Activated CD4-positive, alpha-beta memory T cell treated with anti-CD3 and anti-CD28 coated beads, Interleukin-2, amount 10 ng/mL, durations not matched to agents 7 days and 5 days (primary cell): ENCODE results near the gene PRAMEF5. TPM values are rescaled to one million over a fixed set of nuclear protein-coding genes. Genes with fewer than 3 reads are reported as not detected.
"Not testable (repeated sequence)": the region's sequence is repeated elsewhere in the genome, so short reads cannot be mapped to it uniquely, and the experiment has no call there.

ENCODE experiments used
- CTCF ChIA-PET: fragments of 350-600 bp; sonication (Branson Sonifier 250); formaldehyde crosslinking; loops from one replicate; lab custom pipeline; 2021; ENCODE audit warnings: antibody characterized with exemption, inconsistent platforms; lab: Charles Lee
- POLR2A ChIA-PET: fragments of 350-600 bp; sonication (Branson Sonifier 250); formaldehyde crosslinking; loops from one replicate; lab custom pipeline; 2021; ENCODE audit warnings: antibody characterized with exemption; lab: Charles Lee
- DNase-seq: peaks from one replicate; pipeline ENCODE4 v3.0.0-alpha.2; 2020
- H3K27ac Mint-ChIP-seq: one replicate; pipeline ENCODE4 v1.8.0; 2021; ENCODE audit warnings: mild to moderate bottlenecking, mixed read lengths
- H3K27me3 Mint-ChIP-seq: one replicate; pipeline ENCODE4 v1.8.0; 2021; ENCODE audit warnings: mixed read lengths
- H3K36me3 Mint-ChIP-seq: one replicate; pipeline ENCODE4 v1.8.0; 2021; ENCODE audit warnings: low read depth, mixed read lengths
- H3K4me1 Mint-ChIP-seq: one replicate; pipeline ENCODE4 v1.8.0; 2021; ENCODE audit warnings: mixed read lengths
- H3K4me3 Mint-ChIP-seq: one replicate; pipeline ENCODE4 v1.8.0; 2021; ENCODE audit warnings: mild to moderate bottlenecking, mixed read lengths
- H3K9me3 Mint-ChIP-seq: one replicate; pipeline ENCODE4 v1.8.0; 2021; ENCODE audit warnings: mixed read lengths
- total RNA-seq, 2 experiments: library from RNA; stranded (reverse); gene quantifications; one replicate each; pipeline ENCODE4 v1.2.3, GENCODE V29; 2021

Gene PRAMEF5
- total RNA-seq, 2 experiments from 2014 or later, result not detected

GRCh38 chr1:13234057-13234456 is 19.9 kb upstream of the PRAMEF5 start:
- H3K27ac Mint-ChIP-seq, H3K4me1 Mint-ChIP-seq, POLR2A ChIA-PET, H3K4me3 Mint-ChIP-seq, DNase-seq, CTCF ChIA-PET, H3K27me3 Mint-ChIP-seq, H3K9me3 Mint-ChIP-seq, H3K36me3 Mint-ChIP-seq: not testable (repeated sequence)

GRCh38 chr1:13237572-13237971 is 16.4 kb upstream of the PRAMEF5 start:
- CTCF ChIA-PET, DNase-seq, H3K9me3 Mint-ChIP-seq, H3K27me3 Mint-ChIP-seq, POLR2A ChIA-PET, H3K36me3 Mint-ChIP-seq, H3K4me1 Mint-ChIP-seq, H3K27ac Mint-ChIP-seq, H3K4me3 Mint-ChIP-seq: not testable (repeated sequence)

- H3K4me3 Mint-ChIP-seq, H3K27me3 Mint-ChIP-seq, H3K9me3 Mint-ChIP-seq, H3K36me3 Mint-ChIP-seq, H3K27ac Mint-ChIP-seq, DNase-seq, CTCF ChIA-PET, H3K4me1 Mint-ChIP-seq, POLR2A ChIA-PET: not testable (repeated sequence)
Measured at GRCh38 chr1:13239633-13240032, 14.4 kb upstream of the PRAMEF5 start.

GRCh38 chr1:13243536-13244263 is 10.3 kb upstream of the PRAMEF5 start:
- H3K4me3 Mint-ChIP-seq, H3K27me3 Mint-ChIP-seq, H3K9me3 Mint-ChIP-seq, CTCF ChIA-PET, DNase-seq, POLR2A ChIA-PET, H3K4me1 Mint-ChIP-seq, H3K27ac Mint-ChIP-seq, H3K36me3 Mint-ChIP-seq: not testable (repeated sequence)

- H3K27ac Mint-ChIP-seq, DNase-seq, H3K36me3 Mint-ChIP-seq, CTCF ChIA-PET, H3K4me3 Mint-ChIP-seq, H3K9me3 Mint-ChIP-seq, H3K4me1 Mint-ChIP-seq, H3K27me3 Mint-ChIP-seq, POLR2A ChIA-PET: not testable (repeated sequence)
Measured at GRCh38 chr1:13245841-13246553, 8.0 kb upstream of the PRAMEF5 start.

- H3K4me3 Mint-ChIP-seq, H3K27ac Mint-ChIP-seq, POLR2A ChIA-PET, DNase-seq, CTCF ChIA-PET, H3K9me3 Mint-ChIP-seq, H3K36me3 Mint-ChIP-seq, H3K4me1 Mint-ChIP-seq, H3K27me3 Mint-ChIP-seq: not testable (repeated sequence)
Measured at GRCh38 chr1:13246554-13246871, 7.5 kb upstream of the PRAMEF5 start.

GRCh38 chr1:13247122-13247521 is 6.9 kb upstream of the PRAMEF5 start:
- H3K27me3 Mint-ChIP-seq, H3K9me3 Mint-ChIP-seq, DNase-seq, H3K36me3 Mint-ChIP-seq, H3K4me3 Mint-ChIP-seq, H3K27ac Mint-ChIP-seq, H3K4me1 Mint-ChIP-seq, CTCF ChIA-PET, POLR2A ChIA-PET: not testable (repeated sequence)

- H3K27ac Mint-ChIP-seq, H3K4me1 Mint-ChIP-seq, DNase-seq, H3K36me3 Mint-ChIP-seq, CTCF ChIA-PET, H3K27me3 Mint-ChIP-seq, POLR2A ChIA-PET, H3K4me3 Mint-ChIP-seq, H3K9me3 Mint-ChIP-seq: not testable (repeated sequence)
Measured at GRCh38 chr1:13265124-13265523, 11.1 kb downstream of the PRAMEF5 start.

- H3K4me1 Mint-ChIP-seq, POLR2A ChIA-PET, CTCF ChIA-PET, H3K9me3 Mint-ChIP-seq, H3K4me3 Mint-ChIP-seq, H3K27ac Mint-ChIP-seq, DNase-seq, H3K36me3 Mint-ChIP-seq, H3K27me3 Mint-ChIP-seq: not testable (repeated sequence)
Measured at GRCh38 chr1:13277016-13277415, 23.0 kb downstream of the PRAMEF5 start.

GRCh38 chr1:13279617-13280016 is 25.6 kb downstream of the PRAMEF5 start:
- DNase-seq, H3K27me3 Mint-ChIP-seq, CTCF ChIA-PET, H3K36me3 Mint-ChIP-seq, H3K27ac Mint-ChIP-seq, H3K4me3 Mint-ChIP-seq, H3K4me1 Mint-ChIP-seq, H3K9me3 Mint-ChIP-seq, POLR2A ChIA-PET: not testable (repeated sequence)

- POLR2A ChIA-PET, H3K36me3 Mint-ChIP-seq, H3K27ac Mint-ChIP-seq, H3K27me3 Mint-ChIP-seq, H3K9me3 Mint-ChIP-seq, CTCF ChIA-PET, H3K4me3 Mint-ChIP-seq, H3K4me1 Mint-ChIP-seq, DNase-seq: not testable (repeated sequence)
Measured at GRCh38 chr1:13285037-13285436, 31.0 kb downstream of the PRAMEF5 start, which contains the start of gene PRAMEF8. TSS of gene PRAMEF8 (minus strand) at chr1:13285137. CDS start at chr1:13284091, 1,046 bp downstream.

- H3K4me3 Mint-ChIP-seq, H3K36me3 Mint-ChIP-seq, CTCF ChIA-PET, POLR2A ChIA-PET, H3K4me1 Mint-ChIP-seq, H3K9me3 Mint-ChIP-seq, DNase-seq, H3K27ac Mint-ChIP-seq, H3K27me3 Mint-ChIP-seq: not testable (repeated sequence)
Measured at GRCh38 chr1:13289030-13289429, 35.0 kb downstream of the PRAMEF5 start.

GRCh38 chr1:13297216-13297931 is 43.4 kb downstream of the PRAMEF5 start:
- H3K36me3 Mint-ChIP-seq, H3K9me3 Mint-ChIP-seq, H3K4me1 Mint-ChIP-seq, POLR2A ChIA-PET, H3K4me3 Mint-ChIP-seq, H3K27me3 Mint-ChIP-seq, DNase-seq, CTCF ChIA-PET, H3K27ac Mint-ChIP-seq: not testable (repeated sequence)
